K562 (cell line): Measurements from ENCODE around the gene SPOCK2. TPM values are rescaled to one million over a fixed set of nuclear protein-coding genes. Genes with fewer than 3 reads are reported as not detected.

Experiments
- ATAC-seq: fragments of 200-7000 bp; cut with Tn5 transposase; 3 replicates; pipeline ENCODE4 v1.9.1; 2020; ENCODE audit warnings: moderate library complexity
- BruUV-seq: library from RNA; stranded (reverse); fragments of 400-500 nt; replicated peaks from 2 replicates; lab custom pipeline; 2021; lab: Mats Ljungman, UMichigan
- CTCF ChIA-PET: fragments of 300-600 bp; formaldehyde crosslinking; extraction: SDS; loops from one replicate; lab custom pipeline; 2021; ENCODE audit warnings: low intra/inter-chr PET ratio; lab: Yijun Ruan, JAX
- POLR2A ChIA-PET: fragments of 300-600, 350-650 bp; sonication (Branson Sonifier 250); formaldehyde crosslinking; extraction: SDS; loops from one replicate; lab custom pipeline; 2021; ENCODE audit warnings: antibody characterized with exemption, inconsistent platforms; lab: Yijun Ruan, JAX
- DNase-seq, 4 experiments: peaks; one replicate each; pipeline versions ENCODE4 v3.0.0 to v3.0.0-alpha.2; 2011 to 2018; ENCODE audit warnings: low spot score in 3 of 4, mixed read lengths in 3 of 4; ENCODE audit errors: extremely low read depth in 1 of 4
- FAIRE-seq: peaks from 2 replicates; lab custom pipeline; 2011; peaks lifted over from hg19 to GRCh38; lab: Jason Lieb, UNC
- H2AFZ ChIP-seq: 2 replicates; pipeline ENCODE4 v1.6.0; 2011; ENCODE audit warnings: low read depth, low read length, control low read depth, inconsistent platforms
- H3K27ac ChIP-seq: fragments of 200-600 bp; 3 replicates; pipeline ENCODE4 v1.8.0; 2011; ENCODE audit warnings: low read depth, mild to moderate bottlenecking, control low read depth, inconsistent platforms, low read length, moderate library complexity, mixed read lengths; ENCODE audit errors: extremely low read depth
- H3K27me3 ChIP-seq, 2 experiments: fragments of 300-600 bp in 1 of 2; 2 replicates in 1 of 2; 3 replicates in 1 of 2; pipeline versions ENCODE4 v1.6.0 to v1.8.0; 2011; ENCODE audit warnings: inconsistent platforms in 2 of 2, low read length in 2 of 2, mild to moderate bottlenecking in 1 of 2, mixed read lengths in 1 of 2, moderate library complexity in 1 of 2; ENCODE audit not compliant: control insufficient read depth in 2 of 2, insufficient read depth in 2 of 2
- H3K36me3 ChIP-seq: fragments of 300-600 bp; 3 replicates; pipeline ENCODE4 v1.8.0; 2011; ENCODE audit warnings: mild to moderate bottlenecking, low read length, inconsistent platforms; ENCODE audit not compliant: control insufficient read depth, insufficient read depth
- H3K4me1 ChIP-seq, 2 experiments: fragments of 200-600 bp in 1 of 2; replicated peaks in 1 of 2; 2 replicates in 1 of 2; 3 replicates in 1 of 2; pipeline versions ENCODE4 v1.5.1 to v1.8.0; 2011; ENCODE audit warnings: inconsistent platforms in 2 of 2, low read length in 2 of 2, mild to moderate bottlenecking in 1 of 2, mixed read lengths in 1 of 2, moderate library complexity in 1 of 2; ENCODE audit not compliant: control insufficient read depth in 2 of 2, insufficient read depth in 2 of 2
- H3K4me2 ChIP-seq: 2 replicates; pipeline ENCODE4 v1.6.1; 2011; ENCODE audit warnings: low read length, control low read depth, inconsistent platforms, mixed read lengths; ENCODE audit not compliant: insufficient read depth
- H3K4me3 ChIP-seq: fragments of 200-600 bp; sonication (generic), shearing (Covaris generic); 2 replicates; pipeline ENCODE4 v1.5.1; 2016; ENCODE audit warnings: control low read depth, inconsistent platforms
- H3K79me2 ChIP-seq: fragments of 200-600 bp; 3 replicates; pipeline ENCODE4 v1.8.0; 2011; ENCODE audit warnings: low read length, inconsistent platforms; ENCODE audit not compliant: control insufficient read depth, insufficient read depth
- H3K9ac ChIP-seq, 2 experiments: 2 replicates each; pipeline versions ENCODE4 v1.6.0 to v1.6.1; 2011; ENCODE audit warnings: low read depth in 2 of 2, low read length in 2 of 2, control low read depth in 1 of 2, inconsistent platforms in 1 of 2, mild to moderate bottlenecking in 1 of 2, mixed read lengths in 1 of 2; ENCODE audit not compliant: insufficient read depth in 1 of 2
- H3K9me1 ChIP-seq: one replicate; pipeline ENCODE4 v1.6.0; 2011; ENCODE audit warnings: inconsistent platforms, mild to moderate bottlenecking, low read length, moderate library complexity; ENCODE audit not compliant: control insufficient read depth, insufficient read depth
- H3K9me3 ChIP-seq: replicated peaks from 2 replicates; pipeline ENCODE4 v1.5.1; 2011; ENCODE audit warnings: low read depth, low read length, inconsistent platforms; ENCODE audit not compliant: control insufficient read depth, insufficient read depth
- H4K20me1 ChIP-seq: replicated peaks from 2 replicates; pipeline ENCODE4 v1.6.1; 2011; ENCODE audit warnings: low read length, inconsistent platforms, mixed read lengths; ENCODE audit not compliant: control insufficient read depth, insufficient read depth
- BRCA1 ChIP-seq, 2 experiments: fragments of 450-650 bp in 1 of 2; sonication (generic) in 1 of 2; formaldehyde crosslinking in 1 of 2; IDR thresholded peaks; 2 replicates each; pipeline versions ENCODE4 v1.5.0 to v1.6.1; 2017 to 2020; ENCODE audit warnings: mild to moderate bottlenecking in 1 of 2, missing genetic modification reagents in 1 of 2
- FOXA1 ChIP-seq: fragments of 450-650 bp; IDR thresholded peaks from 2 replicates; pipeline ENCODE4 v1.6.1; 2016; ENCODE audit warnings: mild to moderate bottlenecking, borderline replicate concordance
- HOXB6 ChIP-seq: fragments of 250-450 bp; sonication (Bioruptor Pico); IDR thresholded peaks from 2 replicates; pipeline ENCODE4 v1.5.1; 2022; ENCODE audit warnings: mild to moderate bottlenecking, borderline replicate concordance
- KAT2B ChIP-seq: IDR thresholded peaks from one replicate; pipeline ENCODE4 v1.6.1; 2012; ENCODE audit warnings: low read depth, mild to moderate bottlenecking, control low read depth, inconsistent platforms, low read length, moderate library complexity
- MEF2A ChIP-seq: IDR thresholded peaks from 2 replicates; pipeline ENCODE4 v1.6.1; 2011; ENCODE audit warnings: low read depth, mild to moderate bottlenecking, low read length, moderate library complexity; ENCODE audit not compliant: control insufficient read depth
- MEIS2 ChIP-seq: fragments of 450-650 bp; IDR thresholded peaks from 2 replicates; pipeline ENCODE4 v1.6.1; 2014; ENCODE audit warnings: mild to moderate bottlenecking; ENCODE audit not compliant: partially characterized antibody
- NCOA4 ChIP-seq: fragments of 450-650 bp; IDR thresholded peaks from 2 replicates; pipeline ENCODE4 v1.6.1; 2018; ENCODE audit warnings: mild to moderate bottlenecking; ENCODE audit not compliant: partially characterized antibody
- RFX1 ChIP-seq: fragments of 450-650 bp; IDR thresholded peaks from 2 replicates; pipeline ENCODE4 v1.6.1; 2016; ENCODE audit warnings: mild to moderate bottlenecking, moderate library complexity
- SMAD4 ChIP-seq: fragments of 250-450 bp; sonication (Bioruptor Pico); conservative IDR thresholded peaks from 2 replicates; pipeline ENCODE4 v1.8.0; 2021; ENCODE audit warnings: inconsistent platforms, mild to moderate bottlenecking, moderate library complexity
- SREBF2 ChIP-seq: sonication (generic); formaldehyde crosslinking; IDR thresholded peaks from 2 replicates; pipeline ENCODE4 v1.4.0; 2020; ENCODE audit warnings: mild to moderate bottlenecking, missing genetic modification reagents
- WGBS: fragments of 100-300 bp; shearing (Covaris generic); methylation state at CpG from one replicate; pipeline ENCODE4 v1.1.6; 2016; ENCODE audit warnings: low coverage, mixed read lengths; ENCODE audit not compliant: insufficient coverage; ENCODE audit errors: missing lambda C conversion rate; 5-methylcytosine and 5-hydroxymethylcytosine counted together
- in situ Hi-C: fragments of 300-500 bp; cut with MboI; formaldehyde crosslinking; loops from 4 replicates; pipeline ENCODE4 v1.15.0; 2018; ENCODE audit warnings: inconsistent platforms, mixed read lengths
- intact Hi-C: fragments of 100-400 bp; cut with micrococcal nuclease; formaldehyde crosslinking; loops from 2 replicates; pipeline ENCODE4 v1.14.2; 2022
- polyA plus RNA-seq, 8 experiments: library from polyadenylated mRNA; depleted of rRNA in 4 of 8; stranded (reverse) in 5 of 8; unstranded in 3 of 8; fragments of >200 nt; fragmentation: Nextera tagmentation in 2 of 8; fragmentation: Illumina TruSeq in 1 of 8; extraction: Ambion mirVana in 2 of 8; extraction: Trizol in 1 of 8; gene quantifications; 2 replicates each; pipeline versions ENCODE4 v1.2.1 to v1.2.3, GENCODE V29; 2011 to 2014; ENCODE audit warnings: inconsistent platforms in 1 of 8, missing spikeins in 1 of 8
- total RNA-seq, 7 experiments: library from RNA; depleted of rRNA in 6 of 7; stranded (reverse); fragments of >200 nt in 6 of 7; fragmentation: Illumina TruSeq in 2 of 7; extraction: Trizol in 2 of 7; gene quantifications; 2 replicates each; pipeline versions ENCODE4 v1.2.1 to v1.2.3, GENCODE V29; 2011 to 2021; ENCODE audit warnings: low replicate concordance in 1 of 7
- TF ChIP-seq, protein P1 (sequence below): sonication (generic); formaldehyde crosslinking; IDR thresholded peaks from 2 replicates; pipeline ENCODE4 v1.8.1; 2023; ENCODE audit warnings: mild to moderate bottlenecking, missing genetic modification reagents

SPOCK2 gene
- total and polyA plus RNA-seq, 9 of the 15 experiments (the other 6 are each of a cell fraction or from before 2014, with no cell fraction given) = 0.04 to 0.86 (median 0.11) TPM; not detected in 2

GRCh38 chr10:72009425-72010081 lies 78.8 kb downstream of the SPOCK2 start:
- Histone ChIP-seq H3K27ac (no peak overlapping the region), H3K27me3 (peaks cover 26 to 44% of the 10 kb centered on the region in 2 experiments), H4K20me1 (0 out of 2 replicates have a peak, but pooled peaks cover 5% of the 10 kb centered on the region), H3K79me2 (no peaks in the 10 kb centered on the region), H3K4me3 (no peak overlapping the region), H3K4me1 (peaks cover 7 to 17% of the 10 kb centered on the region in 2 experiments; a peak in 2 of 5 replicates), H3K9me3 (no peaks in the 10 kb centered on the region), H3K36me3 (no peaks in the 10 kb centered on the region), H2AFZ (no peak overlapping the region; the same call in 1 of the 2 replicates), H3K4me2 (no peak overlapping the region), H3K9ac (0 out of 4 replicates have a peak overlapping the region, but pooled peaks of 1 of the 2 experiments have one; percentile 8), H3K9me1 (no peaks in the 10 kb centered on the region)
- in situ Hi-C loops = no loop called here
- FAIRE-seq (no peak), ATAC-seq (no peak), DNase-seq (no peak)
- 21% methylated on average over 12 of the region's 12 CpGs for WGBS
- peak; percentile 54; the same call in 1 of the 2 replicates for TF ChIP-seq RFX1
- TF ChIP-seq NCOA4 = no peak
- CTCF ChIA-PET = no interaction called here
- intact Hi-C loops = no loop called here
- POLR2A ChIA-PET = interaction anchor here (0.6 kb wide), 2 partner anchors 16 to 86 kb away, joined by 3 read pairs; no protein-coding TSS in a partner anchor
- BruUV-seq = no TSS peak

GRCh38 chr10:72009051-72009424 lies 79.3 kb downstream of the SPOCK2 start:
- Histone ChIP-seq H3K4me2 (no peak overlapping the region), H3K27ac (no peak overlapping the region), H3K79me2 (no peaks in the 10 kb centered on the region), H3K27me3 (peaks cover 25 to 40% of the 10 kb centered on the region in 2 experiments), H3K9me3 (no peaks in the 10 kb centered on the region), H4K20me1 (0 out of 2 replicates have a peak, but pooled peaks cover 5% of the 10 kb centered on the region), H2AFZ (no peak overlapping the region; the same call in 1 of the 2 replicates), H3K9me1 (no peaks in the 10 kb centered on the region), H3K4me1 (peaks cover 7 to 17% of the 10 kb centered on the region in 2 experiments; a peak in 2 of 5 replicates), H3K4me3 (no peak overlapping the region), H3K9ac (no peak overlapping the region), H3K36me3 (no peaks in the 10 kb centered on the region)
- 28% methylated on average over 9 of the region's 9 CpGs for WGBS
- ATAC-seq = no peak
- no peak for FAIRE-seq
- in situ Hi-C loops (no loop called here), intact Hi-C loops (no loop called here)
- no TSS peak for BruUV-seq
- DNase-seq = no peak
- CTCF ChIA-PET = no interaction called here
- POLR2A ChIA-PET = interaction anchor here (0.6 to 1.0 kb wide), 2 partner anchors 86 to 203 kb away, joined by 3 read pairs; no protein-coding TSS in a partner anchor
- no peak for TF ChIP-seq MEF2A
- TF ChIP-seq, protein P1, sequence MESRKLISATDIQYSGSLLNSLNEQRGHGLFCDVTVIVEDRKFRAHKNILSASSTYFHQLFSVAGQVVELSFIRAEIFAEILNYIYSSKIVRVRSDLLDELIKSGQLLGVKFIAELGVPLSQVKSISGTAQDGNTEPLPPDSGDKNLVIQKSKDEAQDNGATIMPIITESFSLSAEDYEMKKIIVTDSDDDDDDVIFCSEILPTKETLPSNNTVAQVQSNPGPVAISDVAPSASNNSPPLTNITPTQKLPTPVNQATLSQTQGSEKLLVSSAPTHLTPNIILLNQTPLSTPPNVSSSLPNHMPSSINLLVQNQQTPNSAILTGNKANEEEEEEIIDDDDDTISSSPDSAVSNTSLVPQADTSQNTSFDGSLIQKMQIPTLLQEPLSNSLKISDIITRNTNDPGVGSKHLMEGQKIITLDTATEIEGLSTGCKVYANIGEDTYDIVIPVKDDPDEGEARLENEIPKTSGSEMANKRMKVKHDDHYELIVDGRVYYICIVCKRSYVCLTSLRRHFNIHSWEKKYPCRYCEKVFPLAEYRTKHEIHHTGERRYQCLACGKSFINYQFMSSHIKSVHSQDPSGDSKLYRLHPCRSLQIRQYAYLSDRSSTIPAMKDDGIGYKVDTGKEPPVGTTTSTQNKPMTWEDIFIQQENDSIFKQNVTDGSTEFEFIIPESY (CRISPR knock-in tag) = no peak
- TF ChIP-seq MEIS2 = no peak
- TF ChIP-seq KAT2B = no peak
- TF ChIP-seq FOXA1 = no peak
- TF ChIP-seq HOXB6 (CRISPR knock-in tag) = no peak
- TF ChIP-seq BRCA1 (IDR thresholded peaks at IDR 0.05) = no peak
- TF ChIP-seq BRCA1 (CRISPR knock-in tag; IDR thresholded peaks at IDR 0.05) = no peak
- no peak for TF ChIP-seq SREBF2 (CRISPR knock-in tag)
- no peak for TF ChIP-seq RFX1
- no peak for TF ChIP-seq SMAD4 (CRISPR knock-in tag)
